Measurements from ENCODE around the gene LIPC.

GRCh38 chr15:58549785-58550074, 117.9 kb downstream of the LIPC start:
- no peak for TF ChIP-seq FOSL2 (IDR thresholded peaks at IDR 0.05)
- no peak for TF ChIP-seq FOSL2 (CRISPR knock-in tag; IDR thresholded peaks at IDR 0.05)
- TF ChIP-seq CTCF (IDR thresholded peaks at IDR 0.05): no peak
- TF ChIP-seq POLR2A (IDR thresholded peaks at IDR 0.05; ENCODE audit: low read length): no peak
- TF ChIP-seq HMGXB4 (CRISPR knock-in tag; IDR thresholded peaks at IDR 0.05; ENCODE audit: borderline replicate concordance): no peak
- TF ChIP-seq PHF8 (IDR thresholded peaks at IDR 0.05; ENCODE audit: borderline replicate concordance, low read depth): no peak
- no peak for TF ChIP-seq ZFP36 (IDR thresholded peaks at IDR 0.05; ENCODE audit: borderline replicate concordance, partially characterized antibody)
